ENCODE results near the gene TMC3. TPM values are rescaled to one million over a fixed set of nuclear protein-coding genes. Genes with fewer than 3 reads are reported as not detected.
A peak's percentile ranks its signal among the peaks of the same experiment; 100 is the strongest.

The TMC3 gene
- total RNA-seq, 2 experiments from 2014 or later = not detected

- Histone ChIP-seq H3K4me3 (ENCODE audit: low read depth, low read length, poor library complexity, severe bottlenecking) (no peak overlapping the region), H3K4me2 (ENCODE audit: low read length) (0 out of 2 replicates have a peak overlapping the region, but pooled peaks have one; percentile 91), H3K9me2 (ENCODE audit: insufficient read depth, low read length) (no peaks in the 10 kb centered on the region), H3K36me3 (ENCODE audit: insufficient read depth, low read length) (peaks cover 38% of the 10 kb centered on the region), H2AFZ (ENCODE audit: low read length) (no peak overlapping the region), H3K79me2 (ENCODE audit: insufficient read depth, low read depth, low read length) (peaks cover 4% of the 10 kb centered on the region; the same call in 1 of the 2 replicates), H3K4me1 (ENCODE audit: insufficient read depth, low read length, poor library complexity, severe bottlenecking) (peaks cover 50% of the 10 kb centered on the region), H3K27ac (ENCODE audit: low read depth, low read length, poor library complexity, severe bottlenecking) (no peak overlapping the region), H4K20me1 (ENCODE audit: insufficient read depth, low read length) (0 out of 2 replicates have a peak, but pooled peaks cover 3% of the 10 kb centered on the region), H3K9me3 (ENCODE audit: low read length) (no peaks in the 10 kb centered on the region)
- no peak for TF ChIP-seq EZH2phosphoT487 (IDR thresholded peaks at IDR 0.05; ENCODE audit: borderline replicate concordance, low read depth, low read length)
- TF ChIP-seq CTCF (conservative IDR thresholded peaks at IDR 0.05; ENCODE audit: low read length) = no peak
- ChIA-PET CTCF (ENCODE audit: unreplicated experiment) (no interaction called here), POLR2A (interaction anchor here (1.2 to 1.3 kb wide), 2 partner anchors 20 to 31 kb away, joined by 3 to 4 read pairs; no protein-coding TSS in a partner anchor)
- intact Hi-C loops (cut with micrococcal nuclease; ENCODE audit: unreplicated experiment) = loop anchor here (5.0 kb wide), 1 partner anchor 324 kb away; no protein-coding TSS in a partner anchor
- BruUV-seq (replicated peaks) = no TSS peak
- DNase-seq (ENCODE audit: low spot score) = no peak
Measured at GRCh38 chr15:81321667-81322066, 52.3 kb downstream of the TMC3 start.

GRCh38 chr15:81317642-81318017 lies 56.4 kb downstream of the TMC3 start:
- DNase-seq (ENCODE audit: low spot score) = no peak
- TF ChIP-seq EZH2phosphoT487 (IDR thresholded peaks at IDR 0.05; ENCODE audit: borderline replicate concordance, low read depth, low read length) (no peak), CTCF (conservative IDR thresholded peaks at IDR 0.05; ENCODE audit: low read length) (no peak)

GRCh38 chr15:81316267-81316666 lies 57.7 kb downstream of the TMC3 start:
- ChIA-PET POLR2A (no interaction called here), CTCF (ENCODE audit: unreplicated experiment) (no interaction called here)
- Histone ChIP-seq H3K9me2 (ENCODE audit: insufficient read depth, low read length) (no peaks in the 10 kb centered on the region), H2AFZ (ENCODE audit: low read length) (no peak overlapping the region), H3K4me2 (ENCODE audit: low read length) (peak overlapping the region; percentile 83), H3K4me1 (ENCODE audit: insufficient read depth, low read length, poor library complexity, severe bottlenecking) (peaks cover 71% of the 10 kb centered on the region), H3K36me3 (ENCODE audit: insufficient read depth, low read length) (peaks cover 71% of the 10 kb centered on the region), H3K9me3 (ENCODE audit: low read length) (no peaks in the 10 kb centered on the region), H3K79me2 (ENCODE audit: insufficient read depth, low read depth, low read length) (no peaks in the 10 kb centered on the region), H3K4me3 (ENCODE audit: low read depth, low read length, poor library complexity, severe bottlenecking) (no peak overlapping the region), H4K20me1 (ENCODE audit: insufficient read depth, low read length) (no peaks in the 10 kb centered on the region), H3K27ac (ENCODE audit: low read depth, low read length, poor library complexity, severe bottlenecking) (peak overlapping the region; percentile 92)
- no TSS peak for BruUV-seq (replicated peaks)
- no peak for TF ChIP-seq CTCF (conservative IDR thresholded peaks at IDR 0.05; ENCODE audit: low read length)
- no peak for TF ChIP-seq EZH2phosphoT487 (IDR thresholded peaks at IDR 0.05; ENCODE audit: borderline replicate concordance, low read depth, low read length)
- intact Hi-C loops (cut with micrococcal nuclease; ENCODE audit: unreplicated experiment) = loop anchor here (2.0 kb wide), 1 partner anchor 23 kb away; no protein-coding TSS in a partner anchor
- DNase-seq (ENCODE audit: low spot score) = no peak

More at GRCh38 chr15:81317642-81318017, 56.4 kb downstream of the TMC3 start:
- H4K20me1 ChIP-seq (ENCODE audit: insufficient read depth, low read length) = 0 out of 2 replicates have a peak, but pooled peaks cover 3% of the 10 kb centered on the region
- H3K4me2 ChIP-seq (ENCODE audit: low read length) = peak overlapping the region; percentile 83
- intact Hi-C loops (cut with micrococcal nuclease; ENCODE audit: unreplicated experiment) = loop anchor here (1.0 to 2.0 kb wide), 2 partner anchors 20 to 25 kb away; no protein-coding TSS in a partner anchor
- H3K9me3 ChIP-seq (ENCODE audit: low read length) = no peaks in the 10 kb centered on the region
- H3K4me1 ChIP-seq (ENCODE audit: insufficient read depth, low read length, poor library complexity, severe bottlenecking) = peaks cover 66% of the 10 kb centered on the region
- ChIA-PET CTCF (ENCODE audit: unreplicated experiment) (interaction anchor here (1.0 to 1.4 kb wide), 3 partner anchors 10 to 22 kb away, joined by 3 read pairs; no protein-coding TSS in a partner anchor), POLR2A (interaction anchor here (1.0 to 1.3 kb wide), 3 partner anchors 16 to 25 kb away, joined by 3 to 6 read pairs (median 4); no protein-coding TSS in a partner anchor)
- peak overlapping the region; percentile 92 for H3K27ac ChIP-seq (ENCODE audit: low read depth, low read length, poor library complexity, severe bottlenecking)
- H3K4me3 ChIP-seq (ENCODE audit: low read depth, low read length, poor library complexity, severe bottlenecking) = peak overlapping the region; percentile 54
- H3K36me3 ChIP-seq (ENCODE audit: insufficient read depth, low read length) = peaks cover 64% of the 10 kb centered on the region
- H2AFZ ChIP-seq (ENCODE audit: low read length) = no peak overlapping the region
- H3K79me2 ChIP-seq (ENCODE audit: insufficient read depth, low read depth, low read length) = no peaks in the 10 kb centered on the region
- no TSS peak for BruUV-seq (replicated peaks)
- no peaks in the 10 kb centered on the region for H3K9me2 ChIP-seq (ENCODE audit: insufficient read depth, low read length)
